HEK293T (cell line): ENCODE measurements around the gene GPR33.
"Not testable (repeated sequence)": the region's sequence is repeated elsewhere in the genome, so short reads cannot be mapped to it uniquely, and the experiment has no call there.

Experiments used
- CTCF ChIA-PET: fragments of 350-600 bp; formaldehyde crosslinking; extraction: SDS; loops from one replicate; lab custom pipeline; 2021; ENCODE audit warnings: antibody characterized with exemption, inconsistent platforms; lab: Yijun Ruan, JAX
- POLR2A ChIA-PET: fragments of 350-600 bp; formaldehyde crosslinking; extraction: SDS; loops from one replicate; lab custom pipeline; 2020; ENCODE audit warnings: antibody characterized with exemption, inconsistent platforms; lab: Yijun Ruan, JAX
- DNase-seq: peaks from one replicate; pipeline ENCODE4 v3.0.0; 2012; ENCODE audit warnings: mixed read lengths; ENCODE audit errors: extremely low spot score
- BHLHE40 ChIP-seq: fragments of 450-650 bp; IDR thresholded peaks from 2 replicates; pipeline ENCODE4 v1.6.1; 2016; ENCODE audit warnings: mild to moderate bottlenecking, moderate library complexity, borderline replicate concordance
- CTBP1 ChIP-seq: fragments of 450-650 bp; IDR thresholded peaks from 2 replicates; pipeline ENCODE4 v1.6.1; 2016; ENCODE audit warnings: borderline replicate concordance
- ELF4 ChIP-seq: fragments of 450-650 bp; IDR thresholded peaks from 2 replicates; pipeline ENCODE4 v1.6.1; 2017; ENCODE audit warnings: antibody characterized with exemption
- FOXA1 ChIP-seq: fragments of 450-650 bp; IDR thresholded peaks from 2 replicates; pipeline ENCODE4 v1.6.1; 2016; ENCODE audit warnings: mild to moderate bottlenecking
- FOXK2 ChIP-seq: fragments of 450-650 bp; IDR thresholded peaks from 2 replicates; pipeline ENCODE4 v1.6.1; 2016; ENCODE audit warnings: mild to moderate bottlenecking
- FOXM1 ChIP-seq: fragments of 450-650 bp; IDR thresholded peaks from 2 replicates; pipeline ENCODE4 v1.6.1; 2017; ENCODE audit warnings: mild to moderate bottlenecking, borderline replicate concordance
- HDGF ChIP-seq: fragments of 450-650 bp; IDR thresholded peaks from 2 replicates; pipeline ENCODE4 v1.6.1; 2017; ENCODE audit warnings: antibody characterized with exemption, borderline replicate concordance
- LEF1 ChIP-seq: fragments of 450-650 bp; IDR thresholded peaks from 2 replicates; pipeline ENCODE4 v1.6.1; 2017; ENCODE audit warnings: mild to moderate bottlenecking, borderline replicate concordance
- SP1 ChIP-seq: fragments of 450-650 bp; IDR thresholded peaks from 2 replicates; pipeline ENCODE4 v1.6.1; 2017
- SUZ12 ChIP-seq: fragments of 450-650 bp; IDR thresholded peaks from 2 replicates; pipeline ENCODE4 v1.6.1; 2016; ENCODE audit warnings: mild to moderate bottlenecking
- ZNF384 ChIP-seq: fragments of 450-650 bp; IDR thresholded peaks from 2 replicates; pipeline ENCODE4 v1.6.1; 2016

The GPR33 gene

GRCh38 chr14:31440280-31440679 lies 47.6 kb downstream of the GPR33 start:
- TF ChIP-seq FOXA1 = no peak
- TF ChIP-seq CTBP1 = no peak
- TF ChIP-seq SUZ12 = no peak
- no peak for TF ChIP-seq SP1
- CTCF ChIA-PET = no interaction called here
- DNase-seq = no peak
- POLR2A ChIA-PET = interaction anchor here (0.8 kb wide), 1 partner anchor 20 kb away, joined by 3 read pairs; the partner anchor contains the start of gene HEATR5A

DNA sequence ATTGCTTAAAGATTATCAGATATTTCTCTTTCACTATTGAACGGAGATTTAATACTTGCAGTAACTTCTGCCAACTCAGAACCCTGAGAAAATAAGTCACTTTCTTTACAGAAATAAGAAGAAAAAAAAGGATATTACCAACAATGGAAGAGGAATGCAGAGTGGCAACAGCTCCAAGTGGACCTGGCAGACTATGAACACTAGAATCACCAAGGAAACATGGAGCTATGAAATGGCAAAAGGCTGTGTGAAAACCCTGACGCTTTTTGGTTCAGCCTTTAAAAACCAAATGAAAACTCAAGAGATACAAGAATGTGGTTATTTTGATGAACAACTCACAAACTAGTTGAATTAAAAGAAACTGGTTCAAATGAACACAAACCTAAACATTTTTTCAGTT lies 48.3 kb downstream of the GPR33 start:
- DNase-seq = no peak
- TF ChIP-seq ELF4 (no peak), LEF1 (no peak)
- POLR2A ChIA-PET = interaction anchor here (0.8 kb wide), 1 partner anchor 19 kb away, joined by 3 read pairs; the partner anchor contains the start of gene HEATR5A
- CTCF ChIA-PET = interaction anchor here (0.6 kb wide), 1 partner anchor 151 kb away, joined by 3 read pairs; no protein-coding TSS in a partner anchor

- CTCF ChIA-PET, POLR2A ChIA-PET, DNase-seq: not testable (repeated sequence)
Measured at GRCh38 chr14:31437045-31437691, 50.7 kb downstream of the GPR33 start.

DNA sequence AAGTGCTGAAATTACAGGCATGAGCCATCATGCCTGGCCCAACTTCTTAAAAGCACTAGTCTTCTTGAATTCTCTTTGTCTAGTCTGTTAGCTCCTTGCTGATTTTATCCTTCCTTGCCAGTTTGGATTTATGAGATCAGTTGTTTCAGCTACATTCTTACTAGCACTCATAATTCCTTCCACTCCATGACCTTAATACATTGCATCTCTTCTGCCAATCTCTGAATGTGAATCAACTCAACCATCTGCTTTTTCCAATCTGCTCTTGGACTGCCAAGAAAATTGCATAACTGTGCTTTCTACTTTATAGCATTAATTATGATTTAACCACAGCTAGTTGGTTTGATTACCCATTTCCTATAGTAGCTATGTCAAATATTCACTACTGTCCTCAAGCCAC lies 52.6 kb downstream of the GPR33 start:
- DNase-seq = no peak
- ChIA-PET POLR2A (interaction anchor here (1.2 kb wide), 1 partner anchor 15 kb away, joined by 4 read pairs; the partner anchor contains the start of gene HEATR5A), CTCF (no interaction called here)
- no peak for TF ChIP-seq BHLHE40
- no peak for TF ChIP-seq FOXK2
- TF ChIP-seq ZNF384 = no peak
- no peak for TF ChIP-seq LEF1
- TF ChIP-seq SUZ12 = no peak
- TF ChIP-seq FOXA1 = no peak
- no peak for TF ChIP-seq FOXM1
- no peak for TF ChIP-seq HDGF
